Suprapubic skin (tissue), 2 donors: ENCODE data around the gene SH3BGR.

Source experiments
- EP300 ChIP-seq: sonication (generic); formaldehyde crosslinking; IDR thresholded peaks from one replicate; pipeline ENCODE4 v1.6.1; 2017; ENCODE audit warnings: antibody characterized with exemption
- POLR2A ChIP-seq, 2 donors: fragments of 450-650 bp; IDR thresholded peaks; one replicate each; pipeline ENCODE4 v1.6.1; 2017; ENCODE audit warnings: antibody characterized with exemption in 2 of 2, mild to moderate bottlenecking in 2 of 2, moderate library complexity in 2 of 2

DNA sequence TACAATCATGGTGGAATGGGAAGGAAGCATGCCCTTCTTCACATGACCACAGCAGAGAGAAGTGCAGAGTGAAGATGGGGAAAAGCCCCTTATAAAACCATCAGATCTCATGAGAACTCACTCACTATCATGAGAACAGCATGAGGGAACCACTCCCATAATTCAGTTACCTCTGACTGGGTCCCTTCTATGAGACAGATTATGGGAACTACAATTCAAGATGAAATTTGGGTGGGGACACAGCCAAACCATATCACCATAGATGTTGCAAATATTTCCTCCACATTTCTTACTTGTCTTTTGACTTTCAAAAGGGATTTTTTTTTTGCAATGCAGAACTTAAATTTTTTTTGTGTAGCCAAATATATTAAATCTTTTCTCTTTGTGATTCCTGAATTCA lies 14.8 kb downstream of the SH3BGR start:
- TF ChIP-seq EP300, result no peak
- no peak for TF ChIP-seq POLR2A (IDR thresholded peaks at IDR 0.05)
